Endometrial microvascular endothelial cells (primary cell): ENCODE results near the gene ELF4. TPM values are rescaled to one million over a fixed set of nuclear protein-coding genes. Genes with fewer than 3 reads are reported as not detected.

Experiments used
- in situ Hi-C: cut with HindIII; loops from 2 replicates; pipeline ENCODE4 v1.10.0; 2017; ENCODE audit warnings: low sequenced_read_pairs, low pct_unique_long_range_greater_than_20kb; ENCODE audit errors: inconsistent ontology term
- total RNA-seq: library from RNA; depleted of rRNA; stranded (reverse); fragments of >200 nt; gene quantifications from one replicate; pipeline ENCODE4 v1.2.3, GENCODE V29; 2015; ENCODE audit errors: inconsistent ontology term

The ELF4 gene
- total RNA-seq, 1 donor from 2014 or later, result 18.5 TPM

DNA sequence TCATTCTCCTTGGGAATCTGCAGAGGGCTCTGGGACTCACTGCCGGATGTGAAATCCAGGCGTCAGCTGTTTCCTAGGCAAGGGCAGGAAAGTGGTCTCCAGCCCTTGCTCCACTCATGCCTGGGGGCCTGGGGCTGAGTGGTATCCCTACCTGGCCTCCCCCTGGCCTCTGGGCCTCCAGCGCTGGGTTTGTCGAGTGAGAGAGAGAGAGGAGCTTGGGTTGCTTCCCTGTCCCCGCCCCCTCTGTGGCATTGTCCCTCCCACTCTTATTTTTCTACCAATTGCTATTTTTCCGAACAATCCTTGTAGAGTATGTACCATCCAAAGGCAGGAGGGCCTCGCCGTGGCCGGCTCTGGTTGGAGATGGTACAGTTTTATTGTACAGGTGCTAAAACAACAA, 53.1 kb downstream of the ELF4 start:
- in situ Hi-C loops, result no loop called here

GRCh38 chrX:130055899-130056298, 54.4 kb downstream of the ELF4 start:
- in situ Hi-C loops, result no loop called here

DNA sequence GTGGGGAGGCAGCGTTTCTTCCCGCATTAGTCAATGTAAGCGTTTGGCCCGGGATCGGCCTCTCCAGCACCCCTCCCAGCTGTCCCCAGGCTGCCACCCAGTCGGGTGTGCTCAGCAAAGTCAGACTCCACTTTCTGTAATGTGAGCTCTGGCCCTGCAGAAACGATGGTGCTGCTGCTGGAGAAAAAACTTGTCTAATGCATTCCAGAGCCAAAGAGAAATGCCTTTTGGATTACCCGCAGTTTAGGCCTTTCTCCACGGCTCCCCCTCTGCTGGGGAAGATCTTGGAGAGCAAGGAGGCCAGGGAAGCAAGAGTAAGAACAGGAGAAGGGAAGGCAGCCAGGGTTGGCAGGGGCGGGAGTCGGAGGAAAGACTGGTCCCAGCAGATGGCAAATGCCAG, 55.2 kb downstream of the ELF4 start:
- in situ Hi-C loops, result no loop called here

DNA sequence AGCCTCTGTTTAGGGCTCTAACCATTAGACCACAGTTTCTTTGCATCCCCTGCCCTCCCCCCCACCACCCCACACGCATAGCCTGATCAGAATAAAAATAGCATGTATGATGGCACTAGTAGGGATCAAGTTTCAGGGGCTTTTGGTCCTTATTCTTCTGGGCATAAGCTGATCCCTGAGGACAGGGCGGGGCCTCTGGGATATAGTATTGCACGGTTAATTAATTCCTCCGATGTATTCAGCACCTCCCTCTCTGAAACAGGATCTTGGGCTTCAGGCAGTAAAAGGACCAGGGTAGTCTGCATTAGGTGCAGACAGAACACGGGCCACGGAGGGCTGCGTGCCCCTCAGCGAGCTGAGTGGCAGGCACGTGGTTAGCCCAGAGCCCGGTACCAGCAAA, 57.1 kb downstream of the ELF4 start:
- in situ Hi-C loops, result no loop called here

DNA sequence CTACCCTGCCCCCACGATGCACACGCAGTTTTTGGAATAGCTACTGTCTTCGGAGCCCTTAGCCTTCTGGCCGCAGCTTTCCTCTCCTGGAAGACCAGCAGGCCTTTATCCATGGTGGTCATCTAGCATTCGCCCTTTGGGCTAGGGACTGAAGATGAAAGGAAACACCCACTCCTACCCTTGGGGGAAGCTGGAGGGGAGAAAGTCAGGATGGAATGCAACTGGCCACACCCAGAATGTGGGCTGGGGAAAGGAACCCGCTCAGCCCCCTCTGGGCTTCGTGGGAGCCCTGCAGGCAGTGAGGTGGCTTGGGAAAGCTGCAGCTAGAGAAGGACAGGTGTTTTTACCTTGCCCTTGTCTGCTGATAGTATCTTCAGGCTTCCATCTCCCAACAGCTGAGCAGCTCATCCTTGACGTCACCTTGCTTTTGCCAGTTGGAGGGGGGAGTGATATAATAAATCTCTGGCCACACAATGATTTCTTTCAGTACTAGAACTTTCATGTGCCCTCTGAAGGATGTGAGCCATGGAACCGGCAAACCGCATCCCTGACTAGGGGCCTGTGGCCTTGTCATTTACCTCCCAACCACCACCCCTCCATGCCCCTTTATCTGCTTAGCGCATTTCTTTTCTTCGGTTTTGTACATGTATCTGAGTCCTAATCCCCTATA, 59.0 kb downstream of the ELF4 start:
- in situ Hi-C loops, result no loop called here

GRCh38 chrX:130049821-130050220, 60.5 kb downstream of the ELF4 start:
- in situ Hi-C loops, result no loop called here

DNA sequence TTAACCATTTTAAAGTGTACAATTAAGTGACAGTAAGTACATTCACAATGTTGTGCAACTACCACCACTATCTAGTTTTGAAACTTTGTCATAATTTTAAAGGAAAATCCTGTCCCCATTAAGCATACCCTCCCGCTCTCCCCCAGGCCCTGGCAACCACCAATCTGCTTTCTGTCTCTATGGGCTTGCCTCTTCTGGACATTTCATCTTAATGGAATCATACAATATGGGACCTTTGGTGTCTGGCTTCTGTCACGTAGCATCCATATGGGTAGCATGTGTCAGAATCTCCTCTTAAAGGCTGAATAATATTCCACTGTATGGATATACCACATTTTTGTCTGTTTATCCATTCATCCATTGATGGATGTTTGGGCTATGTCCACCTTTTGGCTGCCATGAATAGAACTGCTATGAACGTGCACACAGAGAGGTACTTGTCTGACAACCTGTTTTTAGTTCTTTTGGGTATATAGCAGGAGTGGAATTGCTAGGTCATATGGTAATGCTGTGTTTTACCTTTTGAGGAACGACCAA, 61.5 kb downstream of the ELF4 start:
- in situ Hi-C loops, result no loop called here

GRCh38 chrX:130047416-130047815, 62.9 kb downstream of the ELF4 start:
- in situ Hi-C loops, result no loop called here

DNA sequence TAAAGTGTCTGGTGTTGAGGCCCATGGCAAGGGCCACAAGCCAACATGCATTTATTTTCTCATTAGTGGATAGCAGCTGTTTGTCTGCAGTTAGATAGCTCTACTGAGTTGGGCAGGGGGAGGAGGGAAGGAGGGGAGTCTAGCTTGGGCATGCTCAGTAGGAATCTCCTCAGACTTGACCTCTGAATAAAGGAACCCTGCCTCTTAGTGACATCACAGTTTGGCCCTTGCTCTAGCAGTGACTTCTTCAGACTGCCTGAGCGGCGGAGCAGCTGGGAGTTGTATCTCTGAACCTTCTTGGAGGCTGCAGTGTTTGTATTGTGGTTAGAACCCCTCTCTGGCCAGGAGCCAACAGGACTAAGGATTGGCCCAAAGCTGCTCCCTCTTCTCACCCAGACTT, 70.5 kb downstream of the ELF4 start:
- in situ Hi-C loops, result loop anchor here (10.0 kb wide), 1 partner anchor 65 kb away; no protein-coding TSS in a partner anchor

DNA sequence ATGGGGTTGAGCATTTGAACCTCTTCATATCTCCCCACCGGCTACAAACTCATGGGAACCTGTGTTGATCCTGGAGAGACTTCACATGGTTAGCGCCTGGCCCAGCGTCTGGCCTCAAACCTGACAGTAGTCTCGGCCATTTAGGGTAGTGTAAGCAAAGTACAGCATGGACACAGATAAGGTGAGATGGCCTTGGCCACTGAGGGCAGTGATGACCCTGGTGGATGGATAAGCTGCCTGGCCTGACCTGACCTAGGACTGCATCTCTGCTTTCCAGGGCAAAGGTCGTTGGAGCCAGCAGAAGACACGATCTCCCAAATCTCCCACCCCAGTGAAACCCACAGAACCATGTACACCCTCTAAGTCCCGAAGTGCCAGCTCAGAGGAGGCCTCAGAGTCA, 76.1 kb downstream of the ELF4 start:
- in situ Hi-C loops, result loop anchor here (10.0 kb wide), 1 partner anchor 59 kb away; no protein-coding TSS in a partner anchor

GRCh38 chrX:130032552-130032951, 77.7 kb downstream of the ELF4 start:
- in situ Hi-C loops, result loop anchor here (10.0 kb wide), 1 partner anchor 58 kb away; no protein-coding TSS in a partner anchor

- in situ Hi-C loops, result loop anchor here (10.0 kb wide), 1 partner anchor 56 kb away; no protein-coding TSS in a partner anchor
Observed at GRCh38 chrX:130030826-130031225, 79.5 kb downstream of the ELF4 start.

GRCh38 chrX:130028196-130028595, 82.1 kb downstream of the ELF4 start:
- in situ Hi-C loops, result no loop called here

DNA sequence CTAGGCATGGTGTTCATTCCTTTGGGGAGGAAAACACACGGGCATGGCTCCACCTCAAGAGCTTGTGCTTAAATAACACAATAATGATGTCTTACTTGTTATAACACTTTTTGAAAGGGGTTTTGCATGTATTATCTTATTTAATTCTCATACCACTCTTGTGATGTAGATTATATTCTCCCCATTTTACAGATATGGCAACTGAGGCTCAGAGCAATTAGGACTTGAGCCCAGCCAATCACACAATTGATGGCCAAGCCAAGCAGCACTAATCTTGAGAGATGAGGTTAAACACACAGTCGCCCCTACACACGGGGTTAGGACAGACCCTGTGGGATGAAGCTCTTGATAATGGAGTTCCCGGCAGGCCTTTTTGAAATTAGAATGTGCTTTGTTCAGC, 82.7 kb downstream of the ELF4 start:
- in situ Hi-C loops, result no loop called here

DNA sequence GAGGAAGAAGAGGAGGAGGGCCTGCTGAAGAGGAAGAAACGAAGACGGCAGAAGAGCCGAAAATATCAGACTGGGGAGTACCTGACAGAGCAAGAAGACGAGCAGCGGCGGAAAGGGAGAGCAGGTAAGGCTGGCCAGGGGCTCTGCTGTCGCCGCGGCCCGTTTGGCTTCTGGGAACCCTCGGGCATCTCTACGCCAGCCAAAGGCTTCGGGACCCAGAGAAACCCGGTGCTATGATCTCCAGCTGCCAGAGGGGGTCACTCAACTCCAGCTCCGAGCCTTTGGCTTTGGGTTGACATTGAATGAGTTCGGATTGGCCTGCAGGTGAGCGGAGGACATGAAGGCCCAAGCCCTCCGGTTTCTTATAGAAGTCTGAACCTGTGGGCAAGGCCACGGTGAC, 85.0 kb downstream of the ELF4 start:
- in situ Hi-C loops, result no loop called here

- in situ Hi-C loops, result no loop called here
Observed at GRCh38 chrX:130024127-130024526, 86.2 kb downstream of the ELF4 start.

DNA sequence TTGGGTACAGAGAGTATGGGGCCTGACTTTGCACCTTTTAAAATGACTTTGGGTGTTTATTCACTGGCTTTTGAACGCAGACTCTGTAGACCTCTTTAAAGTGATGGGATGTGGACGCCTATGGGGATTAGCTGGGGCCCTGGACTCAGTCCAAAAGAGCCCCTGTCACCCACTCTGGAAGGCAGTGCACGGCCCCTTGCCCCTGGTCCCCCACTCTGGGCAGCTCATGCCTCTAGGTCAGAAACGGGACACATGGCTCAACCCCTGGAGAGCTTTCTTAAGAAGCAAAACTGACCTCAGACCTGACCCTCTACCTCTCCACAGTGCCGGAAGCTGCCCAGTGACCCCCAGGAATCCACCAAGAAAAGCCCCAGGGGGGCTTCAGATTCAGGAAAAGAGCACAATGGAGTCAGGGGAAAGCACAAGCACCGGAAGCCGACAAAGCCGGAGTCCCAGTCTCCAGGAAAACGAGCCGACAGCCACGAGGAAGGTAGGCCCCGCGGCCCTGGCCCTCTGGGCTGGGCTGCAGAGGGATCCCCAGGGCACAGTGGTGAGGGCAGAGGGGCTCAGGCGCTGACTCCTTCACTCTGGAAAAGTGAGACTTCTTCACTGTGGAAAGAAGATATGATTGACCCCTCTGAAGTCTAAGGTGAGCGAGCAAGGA, 89.5 kb downstream of the ELF4 start:
- in situ Hi-C loops, result no loop called here

GRCh38 chrX:130018143-130018542, 92.2 kb downstream of the ELF4 start:
- in situ Hi-C loops, result no loop called here

DNA sequence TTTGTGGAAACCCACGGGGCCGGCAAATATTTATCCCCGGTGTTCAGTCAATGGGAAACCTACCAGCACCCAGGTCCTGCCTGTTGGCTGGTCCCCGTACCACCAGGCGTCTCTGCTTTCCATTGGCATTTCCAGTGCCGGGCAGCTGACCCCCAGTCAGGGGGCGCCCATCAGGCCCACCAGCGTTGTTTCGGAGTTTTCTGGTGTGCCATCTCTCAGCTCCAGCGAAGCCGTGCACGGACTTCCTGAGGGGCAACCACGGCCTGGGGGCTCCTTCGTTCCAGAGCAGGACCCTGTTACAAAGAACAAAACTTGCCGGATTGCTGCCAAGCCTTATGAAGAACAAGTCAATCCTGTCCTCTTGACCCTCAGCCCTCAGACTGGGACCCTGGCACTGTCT, 95.1 kb downstream of the ELF4 start:
- in situ Hi-C loops, result no loop called here
